GM21390 (cell line): Measurements from ENCODE around the gene ZNF512.
"Not testable (repeated sequence)": the region's sequence is repeated elsewhere in the genome, so short reads cannot be mapped to it uniquely, and the experiment has no call there.

ENCODE experiments used
- ATAC-seq: cut with Tn5 transposase; IDR thresholded peaks from one replicate; pipeline ENCODE4 v1.9.1; 2021; ENCODE audit not compliant: unreplicated experiment

Gene ZNF512

DNA sequence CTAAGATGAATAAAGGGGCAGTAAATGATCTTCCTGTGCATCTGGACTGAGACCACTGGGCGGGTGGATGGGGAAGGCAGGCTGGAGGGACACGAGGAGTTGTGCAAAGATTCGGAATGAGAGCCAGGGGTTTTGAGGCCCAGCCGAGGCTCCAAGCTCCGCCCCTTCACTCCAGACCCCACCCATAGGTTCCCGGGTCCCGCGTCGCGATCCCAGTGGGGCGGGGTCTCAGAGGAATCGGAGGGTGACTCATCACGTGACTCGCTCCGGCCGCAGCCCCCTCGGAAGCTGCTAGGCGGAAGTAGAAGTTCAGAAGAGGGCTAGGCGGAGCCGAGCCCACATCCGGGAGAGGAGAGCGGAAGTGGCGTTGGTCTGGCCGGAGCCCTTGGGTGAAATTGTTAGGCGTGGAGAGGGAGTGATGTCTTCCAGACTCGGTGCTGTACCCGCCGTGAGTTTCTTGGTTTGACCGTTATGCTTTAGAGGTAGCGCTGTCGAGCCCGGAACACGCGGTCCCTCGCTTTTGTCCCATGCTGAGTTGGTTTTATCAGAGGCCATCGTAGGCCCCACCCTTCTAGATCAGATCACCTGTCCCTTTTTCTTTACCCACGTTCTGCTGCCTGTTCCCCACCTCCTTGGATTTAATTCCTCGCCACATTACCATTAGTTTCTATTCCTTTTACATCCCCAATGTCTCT, at the start of gene ZNF512:
ZNF512 (plus strand) TSS at position 348 of the 695 bp plus-strand sequence; CDS start at position 419, 71 bp downstream.
- ATAC-seq, result peak; percentile 96

DNA sequence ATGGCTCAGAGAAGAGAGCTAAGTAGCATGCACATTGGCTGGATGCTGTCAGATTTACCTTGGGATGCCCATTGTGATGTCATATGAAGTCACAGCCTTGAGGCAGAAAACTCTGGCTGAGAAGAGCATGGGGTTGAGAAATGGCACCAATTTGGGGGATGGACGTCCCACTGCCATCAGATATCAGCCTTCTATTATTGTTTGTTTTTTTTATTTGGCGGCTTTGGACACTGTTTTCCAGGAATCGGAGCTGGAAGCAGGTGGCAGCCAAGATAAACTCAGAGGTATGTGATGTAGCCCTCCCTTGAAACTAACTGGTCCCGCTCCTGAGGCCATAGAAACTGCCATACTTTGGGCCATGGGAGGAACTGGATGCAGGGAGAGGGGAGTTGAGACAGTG, 45.6 kb upstream of the ZNF512 start:
- no peak for ATAC-seq

DNA sequence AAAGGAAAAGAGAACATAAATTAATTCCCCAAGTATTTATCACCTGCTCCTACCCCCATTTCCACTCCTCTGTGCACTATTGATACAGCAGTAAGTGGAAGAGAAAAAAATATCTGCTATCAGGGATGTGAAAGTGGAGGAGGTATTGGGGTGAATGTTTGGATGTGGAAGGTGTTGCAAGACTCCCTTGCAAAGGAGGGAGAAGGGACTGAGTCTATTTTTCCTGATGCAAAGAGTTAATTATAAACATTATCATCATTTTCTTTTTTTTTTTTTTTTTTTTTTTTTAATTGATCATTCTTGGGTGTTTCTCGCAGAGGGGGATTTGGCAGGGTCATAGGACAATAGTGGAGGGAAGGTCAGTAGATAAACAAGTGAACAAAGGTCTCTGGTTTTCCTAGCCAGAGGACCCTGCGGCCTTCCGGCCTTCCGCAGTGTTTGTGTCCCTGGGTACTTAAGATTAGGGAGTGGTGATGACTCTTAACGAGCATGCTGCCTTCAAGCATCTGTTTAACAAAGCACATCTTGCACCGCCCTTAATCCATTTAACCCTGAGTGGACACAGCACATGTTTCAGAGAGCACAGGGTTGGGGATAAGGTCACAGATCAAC, 43.9 kb upstream of the ZNF512 start:
- not testable (repeated sequence) for ATAC-seq

DNA sequence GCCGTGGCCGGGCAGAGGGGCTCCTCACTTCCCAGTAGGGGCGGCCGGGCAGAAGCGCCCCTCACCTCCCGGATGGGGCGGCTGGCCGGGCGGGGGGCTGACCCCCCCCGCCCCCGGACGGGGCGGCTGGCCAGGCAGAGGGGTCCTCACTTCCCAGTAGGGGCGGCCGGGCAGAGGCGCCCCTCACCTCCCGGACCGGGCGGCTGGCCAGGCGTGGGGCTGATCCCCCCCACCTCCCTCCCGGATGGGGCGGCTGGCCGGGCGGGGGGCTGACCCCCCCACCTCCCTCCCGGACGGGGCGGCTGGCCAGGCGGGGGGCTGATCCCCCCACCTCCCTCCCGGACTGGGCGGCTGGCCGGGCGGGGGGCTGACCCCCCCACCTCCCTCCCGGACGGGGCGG, 43.2 kb upstream of the ZNF512 start:
- not testable (repeated sequence) for ATAC-seq

GRCh38 chr2:27544143-27544821, 38.6 kb upstream of the ZNF512 start:
- ATAC-seq, result no peak

DNA sequence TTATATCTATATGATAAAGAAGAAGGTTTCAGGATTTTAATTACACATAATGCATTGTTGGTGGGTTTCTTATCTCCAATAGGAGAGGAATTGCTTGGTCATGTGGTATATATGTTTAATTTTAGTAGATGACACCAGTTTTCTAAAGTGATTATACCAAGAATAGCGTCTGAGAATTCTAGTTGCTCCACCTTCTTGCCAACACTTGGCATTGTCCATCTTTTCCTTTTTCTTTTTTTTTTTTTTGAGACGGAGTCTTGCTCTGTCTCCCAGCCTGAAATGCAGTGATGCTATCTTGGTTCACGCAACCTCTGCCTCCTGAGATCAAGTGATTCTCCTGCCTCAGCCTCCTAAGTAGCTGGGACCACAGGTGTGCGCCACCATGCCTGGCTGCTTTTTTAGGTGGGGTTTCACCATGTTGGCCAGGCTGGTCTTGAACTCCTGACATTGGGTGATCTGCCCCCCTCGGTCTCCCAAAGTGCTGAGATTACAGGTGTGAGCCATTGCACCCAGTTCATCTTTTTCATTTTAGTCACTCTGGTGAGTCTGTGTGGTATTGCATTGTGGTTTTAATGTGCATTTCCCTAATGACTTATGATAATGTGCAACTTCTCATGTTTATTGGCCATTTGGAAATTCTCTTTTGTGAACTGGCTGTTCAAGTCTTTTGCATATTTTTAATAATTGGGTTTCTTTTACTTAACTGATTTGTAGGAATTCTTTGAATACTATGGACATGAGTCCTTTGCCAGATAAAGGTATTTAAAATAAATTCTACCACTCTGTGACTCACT, 37.3 kb upstream of the ZNF512 start:
- ATAC-seq, result no peak

- no peak for ATAC-seq
Measured at GRCh38 chr2:27549303-27549702, 33.5 kb upstream of the ZNF512 start.

GRCh38 chr2:27551514-27551913, 31.3 kb upstream of the ZNF512 start:
- ATAC-seq, result no peak

GRCh38 chr2:27552941-27553340, 29.9 kb upstream of the ZNF512 start:
- ATAC-seq, result no peak

GRCh38 chr2:27554451-27554850, 28.4 kb upstream of the ZNF512 start:
- ATAC-seq, result not testable (repeated sequence)

DNA sequence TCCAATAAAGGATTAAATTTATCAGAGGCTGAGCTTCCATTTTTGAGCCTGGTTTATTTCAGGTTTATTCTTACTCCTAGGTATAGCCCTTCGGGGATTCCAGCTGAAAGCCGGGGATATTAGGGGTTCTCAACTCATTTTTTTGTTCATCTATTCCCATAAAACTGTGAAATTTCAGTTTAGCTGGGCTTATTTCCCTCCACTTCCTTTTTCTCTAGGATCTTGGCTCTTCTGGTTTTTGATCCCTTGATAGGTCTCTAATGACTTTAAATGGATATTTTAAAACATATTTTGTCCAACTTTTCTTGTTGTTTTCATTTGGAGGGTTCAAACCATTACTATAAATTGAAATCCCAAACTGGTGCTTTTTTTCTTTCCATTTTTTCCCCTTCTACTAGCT, 23.6 kb upstream of the ZNF512 start:
- ATAC-seq, result no peak

DNA sequence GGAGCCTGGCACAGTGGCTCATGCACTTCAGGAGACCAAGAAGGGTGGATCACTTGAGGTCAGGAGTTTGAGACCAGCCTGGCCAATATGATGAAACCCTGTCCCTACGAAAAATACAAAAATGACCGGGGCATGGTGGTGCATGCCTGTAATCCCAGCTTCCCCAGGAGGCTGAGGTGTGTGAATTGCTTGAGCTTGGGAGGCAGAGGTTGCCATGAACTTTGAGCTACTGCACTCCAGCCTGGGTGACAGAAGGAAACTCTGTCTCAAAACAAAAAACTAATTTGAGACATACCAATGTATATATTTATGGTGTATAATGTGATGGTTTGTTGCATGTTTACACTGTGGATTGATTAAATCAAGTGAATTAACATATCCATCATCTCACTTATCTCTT, 21.8 kb upstream of the ZNF512 start:
- no peak for ATAC-seq

GRCh38 chr2:27566628-27567027, 16.2 kb upstream of the ZNF512 start:
- ATAC-seq, result no peak

DNA sequence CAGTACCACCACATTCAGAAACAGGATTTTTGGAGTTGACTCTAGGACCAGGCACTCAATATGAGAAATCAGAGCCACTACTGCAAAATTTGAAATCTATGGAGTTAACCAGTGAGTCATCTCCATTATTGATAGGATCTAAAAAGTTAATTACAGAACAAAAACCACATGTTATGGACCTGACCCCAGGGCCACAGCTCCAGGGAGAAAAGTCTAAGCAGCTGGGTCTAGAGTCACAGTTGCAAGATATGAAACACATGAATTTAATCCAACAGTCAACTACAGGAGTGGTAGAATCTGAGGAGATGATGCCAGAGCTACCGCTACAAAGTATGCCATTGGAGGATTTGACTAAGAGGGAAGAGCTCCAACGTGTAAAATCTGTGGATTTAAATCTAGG, 13.4 kb upstream of the ZNF512 start:
- no peak for ATAC-seq

DNA sequence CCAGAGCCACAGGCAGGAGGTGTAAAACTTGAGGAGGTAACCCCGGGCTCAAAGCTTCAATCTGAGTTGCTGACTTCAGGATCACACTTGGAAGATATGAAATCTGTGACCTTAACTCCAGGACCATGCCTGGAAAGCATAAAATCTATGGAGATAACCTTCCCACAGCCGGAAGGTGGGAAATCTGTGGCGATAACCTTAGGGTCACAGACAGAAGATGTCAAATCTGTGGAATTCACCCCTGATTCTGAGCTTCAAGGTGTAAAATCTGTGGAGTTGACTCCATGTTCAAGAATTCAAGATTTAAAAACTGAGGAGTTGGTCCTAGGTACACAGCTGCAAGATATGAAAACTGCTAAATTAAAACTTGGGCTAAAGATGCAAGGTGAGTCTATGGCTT, 11.6 kb upstream of the ZNF512 start:
- ATAC-seq, result no peak

DNA sequence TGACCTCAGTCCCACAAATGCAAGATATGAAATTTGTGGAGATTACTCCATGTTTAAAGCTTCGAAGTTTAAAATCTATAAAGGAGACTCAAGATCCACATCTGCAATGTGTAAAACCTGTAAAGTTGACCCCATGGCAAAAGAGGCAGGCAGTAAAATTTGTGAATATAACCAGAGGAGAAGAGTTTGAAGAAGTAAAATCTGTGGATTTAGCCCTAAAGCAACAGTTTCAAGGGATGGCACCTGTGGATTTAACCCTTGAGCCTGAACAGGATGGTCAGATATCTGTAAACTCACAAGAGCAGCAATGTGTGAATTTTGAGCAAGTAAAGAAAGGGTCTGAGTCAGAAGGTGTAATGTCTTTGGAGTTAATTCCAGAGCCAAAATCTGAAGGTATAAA, 11.2 kb upstream of the ZNF512 start:
- ATAC-seq, result no peak

- no peak for ATAC-seq
Measured at GRCh38 chr2:27572439-27572838, 10.4 kb upstream of the ZNF512 start.

DNA sequence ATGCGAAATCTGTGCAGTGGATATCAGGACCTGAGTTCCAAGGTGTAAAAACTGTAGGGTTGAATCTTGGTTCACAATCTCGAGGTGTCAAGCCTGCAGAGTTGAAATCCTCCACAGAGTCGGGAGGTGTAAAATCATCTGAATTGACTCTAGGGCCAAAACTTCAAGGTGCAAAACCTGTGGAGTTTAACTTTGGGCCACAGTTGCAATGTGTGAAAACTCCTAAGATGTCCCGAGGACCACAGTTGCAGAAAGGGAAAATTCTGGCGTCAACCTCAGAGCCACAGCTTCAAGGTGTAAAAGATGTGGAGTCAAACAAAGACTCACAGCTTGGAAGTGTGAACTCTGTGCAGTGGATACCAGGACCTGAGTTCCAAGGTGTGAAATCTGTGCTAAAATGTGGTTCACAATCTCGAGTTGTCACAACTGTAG, 9.8 kb upstream of the ZNF512 start:
- no peak for ATAC-seq

GRCh38 chr2:27573452-27573851, 9.4 kb upstream of the ZNF512 start:
- no peak for ATAC-seq

DNA sequence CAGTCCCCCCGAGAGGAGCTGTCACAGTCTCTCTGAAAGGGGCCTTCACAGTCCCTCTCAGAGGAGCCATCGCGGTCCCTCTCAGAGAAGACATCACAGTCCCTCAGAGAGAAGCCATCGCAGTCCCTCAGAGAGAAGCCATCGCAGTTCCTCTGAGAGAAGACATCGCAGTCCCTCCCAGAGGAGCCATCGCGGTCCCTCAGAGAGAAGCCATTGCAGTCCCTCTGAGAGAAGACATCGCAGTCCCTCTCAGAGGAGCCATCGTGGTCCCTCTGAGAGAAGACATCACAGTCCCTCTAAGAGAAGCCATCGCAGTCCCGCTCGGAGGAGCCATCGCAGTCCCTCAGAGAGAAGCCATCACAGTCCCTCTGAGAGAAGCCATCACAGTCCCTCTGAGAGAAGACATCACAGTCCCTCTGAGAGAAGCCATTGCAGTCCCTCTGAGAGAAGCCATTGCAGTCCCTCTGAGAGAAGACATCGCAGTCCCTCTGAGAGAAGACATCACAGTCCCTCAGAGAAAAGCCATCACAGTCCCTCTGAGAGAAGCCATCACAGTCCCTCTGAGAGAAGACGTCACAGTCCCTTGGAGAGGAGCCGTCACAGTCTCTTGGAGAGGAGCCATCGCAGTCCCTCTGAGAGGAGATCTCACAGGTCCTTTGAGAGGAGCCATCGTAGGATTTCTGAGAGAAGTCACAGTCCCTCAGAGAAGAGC, 1.3 kb upstream of the ZNF512 start:
- ATAC-seq, result no peak
